Measurements from ENCODE around the gene LPP.

The LPP gene

GRCh38 chr3:188782613-188783124 is 628.7 kb downstream of the LPP start:
- DNase-seq: no peak

GRCh38 chr3:188786424-188786823 is 632.5 kb downstream of the LPP start:
- DNase-seq: no peak

DNA sequence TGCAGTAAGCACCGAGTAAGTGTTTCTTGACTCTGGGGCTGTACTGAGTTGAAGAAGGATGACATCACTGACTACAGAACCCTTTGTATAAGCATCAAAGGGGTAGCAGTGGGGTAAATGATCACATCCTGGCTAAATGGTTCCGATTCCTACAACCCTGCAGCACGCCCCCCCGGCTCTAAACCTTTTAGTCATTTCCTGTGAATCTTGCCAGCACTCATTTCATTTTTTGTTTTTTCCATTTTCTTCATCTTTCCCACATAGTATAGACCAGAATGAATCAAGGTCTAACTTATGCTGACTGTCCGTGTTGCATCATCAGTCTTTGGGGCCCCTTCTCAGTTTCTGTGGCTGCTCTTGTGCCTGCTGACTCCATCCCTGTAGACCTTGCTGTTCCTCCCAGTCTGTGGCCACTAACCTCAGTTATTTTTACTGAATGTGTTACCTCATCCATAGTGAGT is 634.7 kb downstream of the LPP start:
- peak; percentile 51 to 54 for DNase-seq

- no peak for DNase-seq
Observed at GRCh38 chr3:188789251-188789650, 635.3 kb downstream of the LPP start.

DNA sequence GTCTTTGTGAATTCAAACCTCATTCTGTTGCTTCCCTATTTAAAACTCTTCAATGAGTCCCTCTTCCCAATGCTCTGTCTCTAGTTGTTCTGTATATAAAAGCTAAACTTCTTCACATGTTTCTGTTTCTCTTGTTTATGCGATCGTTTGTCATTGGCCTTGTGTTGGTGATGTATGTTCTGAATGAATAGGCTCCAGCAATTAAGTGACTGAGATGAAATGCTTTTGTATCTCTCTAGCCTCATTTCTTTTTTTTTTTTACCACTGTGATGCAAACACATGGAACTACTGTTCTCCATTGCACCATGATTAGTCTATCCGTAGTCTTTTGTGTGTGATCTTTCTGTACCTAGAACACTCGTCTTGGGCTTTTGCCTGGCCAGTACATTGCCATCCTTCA is 637.4 kb downstream of the LPP start:
- DNase-seq: no peak

DNA sequence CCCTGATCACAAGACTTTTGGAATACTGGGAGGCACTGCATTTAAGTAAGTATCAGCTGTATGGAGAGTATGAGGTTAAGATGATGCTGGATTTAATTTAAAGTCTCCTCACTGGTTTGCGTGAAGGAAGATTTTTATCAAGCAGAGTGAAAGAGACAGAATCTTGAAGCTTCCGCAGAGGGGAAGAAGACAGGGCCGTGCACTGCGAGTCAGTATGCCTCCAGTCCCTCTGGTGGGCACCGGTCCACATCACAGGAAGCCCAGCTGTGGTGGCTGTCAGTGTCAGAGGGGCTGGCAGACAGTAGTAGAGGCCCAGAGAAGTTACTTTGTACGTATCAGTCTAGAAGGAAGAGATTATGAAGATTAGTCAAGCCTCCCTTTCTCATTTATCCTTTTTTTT is 638.8 kb downstream of the LPP start:
- no peak for DNase-seq

DNA sequence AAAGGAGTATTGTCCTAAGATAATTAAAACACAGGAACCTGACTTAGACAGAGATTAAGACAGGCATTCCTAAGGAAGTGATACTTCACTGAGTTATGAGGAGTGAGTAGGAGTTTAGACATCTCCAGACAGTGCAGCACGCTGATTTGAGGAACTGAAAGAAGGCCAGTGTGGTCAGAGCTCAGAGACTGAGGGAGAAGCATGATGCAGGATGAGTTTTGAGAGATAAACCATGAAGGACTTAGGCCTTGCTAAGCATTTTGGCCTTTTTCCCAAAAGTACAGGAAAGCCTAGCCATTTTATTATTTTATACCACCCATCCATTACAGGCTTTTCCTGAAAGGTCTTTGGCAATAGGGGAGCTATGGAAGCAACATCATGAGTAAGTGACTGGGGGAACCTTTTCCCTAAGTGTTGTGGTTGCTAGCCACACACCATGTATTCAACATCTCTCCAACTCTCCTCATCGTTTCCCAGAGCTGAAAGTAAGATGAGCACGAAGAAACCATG is 642.2 kb downstream of the LPP start:
- DNase-seq: no peak

DNA sequence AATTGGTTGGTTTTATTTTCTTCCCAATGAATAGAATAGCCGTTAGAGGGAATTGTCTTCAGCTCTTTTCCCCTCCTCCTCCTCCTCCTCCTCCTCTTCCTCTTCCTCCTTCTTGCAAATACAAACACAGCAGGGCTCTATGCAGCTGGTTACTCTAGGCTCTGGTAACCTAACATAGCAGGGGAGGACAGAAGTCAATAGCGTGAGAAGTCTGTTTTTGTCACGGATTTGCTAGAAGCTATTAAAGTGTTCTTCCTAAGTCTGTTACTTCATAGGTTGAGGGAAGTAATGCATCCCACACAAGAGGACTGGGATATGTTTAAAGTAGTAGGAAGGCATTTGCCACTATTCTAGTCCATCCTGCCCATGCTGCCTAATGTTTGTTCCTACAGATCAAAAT is 643.1 kb downstream of the LPP start:
- DNase-seq: no peak

DNA sequence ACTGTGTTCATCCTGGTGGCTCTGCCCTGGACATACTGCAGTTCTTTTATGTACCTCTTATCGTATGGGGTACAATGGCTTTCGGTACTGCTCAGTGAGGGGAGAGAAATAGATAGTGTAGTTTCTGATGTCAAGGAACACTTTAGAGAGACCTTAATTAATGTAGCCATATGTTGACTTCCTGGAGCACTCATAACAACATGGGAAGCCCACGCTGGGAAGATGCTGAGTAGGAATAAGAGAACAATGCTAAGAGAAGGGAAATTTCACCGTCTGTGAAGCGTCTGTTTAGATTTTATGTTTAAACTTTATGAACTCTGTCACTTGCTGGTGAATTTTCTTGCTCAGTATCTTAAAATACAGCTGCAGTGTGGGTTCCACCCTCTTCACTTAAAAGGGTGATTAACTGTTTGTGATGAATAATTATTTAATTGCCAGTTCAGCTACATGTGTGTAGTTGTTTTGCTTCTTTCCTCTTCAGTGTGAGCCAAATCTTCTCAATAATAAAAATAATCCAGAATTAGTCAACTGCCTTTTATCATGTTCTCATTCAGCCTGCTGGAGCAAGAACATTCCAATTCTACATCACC is 644.7 kb downstream of the LPP start:
- no peak for DNase-seq

GRCh38 chr3:188801393-188801792 is 647.4 kb downstream of the LPP start:
- no peak for DNase-seq

DNA sequence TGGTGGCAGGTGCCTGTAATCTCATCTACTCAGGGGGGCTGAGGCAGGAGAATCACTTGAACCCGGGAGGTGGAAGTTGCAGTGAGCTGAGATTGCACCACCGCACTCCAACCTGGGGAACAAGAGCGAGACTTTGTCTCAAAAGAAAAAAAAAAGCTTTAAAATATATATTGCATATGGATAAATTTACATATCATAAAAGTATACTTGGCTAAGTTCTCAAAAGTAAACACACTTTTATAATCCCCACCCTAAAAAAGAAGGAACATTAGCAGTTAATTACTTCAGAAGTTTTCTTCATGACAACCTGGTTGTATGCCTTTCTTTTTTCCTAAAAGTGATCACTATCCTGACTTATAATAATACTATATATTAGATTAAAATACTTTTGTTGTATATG is 648.7 kb downstream of the LPP start:
- DNase-seq: no peak

DNA sequence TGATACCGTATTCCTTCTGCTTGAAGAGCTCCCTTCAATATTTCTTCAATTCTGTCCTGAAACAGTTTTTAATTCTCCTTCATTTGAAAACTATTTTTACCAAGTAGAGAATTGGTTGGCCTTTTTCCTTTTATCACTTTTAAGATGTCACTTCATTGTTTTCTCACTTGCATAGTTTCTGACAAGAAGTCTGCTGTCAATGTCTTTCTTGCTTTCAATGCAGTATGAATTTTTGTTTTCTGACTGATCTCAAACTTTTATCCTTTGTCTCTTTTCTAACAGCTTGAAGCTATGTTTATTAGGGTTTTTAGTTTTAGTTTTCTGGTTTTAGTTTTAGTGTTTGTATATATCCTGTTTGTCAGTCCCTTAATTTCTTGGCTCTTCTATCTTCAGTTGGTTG is 653.0 kb downstream of the LPP start:
- no peak for DNase-seq

GRCh38 chr3:188812198-188812597 is 658.2 kb downstream of the LPP start:
- DNase-seq: no peak

DNA sequence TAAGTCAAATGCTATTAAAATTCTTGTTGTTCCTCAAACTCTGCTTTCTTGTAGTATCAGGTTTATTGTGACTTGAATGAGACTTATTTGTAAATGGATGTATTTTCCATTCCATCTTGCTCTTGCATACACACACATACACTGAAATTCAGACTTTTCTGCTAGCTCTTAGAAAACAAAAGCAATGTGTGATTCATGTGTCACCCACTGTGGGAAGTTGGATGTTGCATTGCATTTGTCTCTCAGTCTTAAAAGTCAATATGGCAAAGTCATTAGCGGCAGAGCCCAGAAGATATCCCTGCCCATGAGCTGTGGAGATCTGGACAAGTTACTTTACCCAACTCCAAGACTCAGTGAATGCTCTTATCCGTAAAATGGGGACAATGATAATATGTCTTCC is 660.6 kb downstream of the LPP start:
- no peak for DNase-seq

GRCh38 chr3:188817103-188817934 is 663.4 kb downstream of the LPP start:
- no peak for DNase-seq

DNA sequence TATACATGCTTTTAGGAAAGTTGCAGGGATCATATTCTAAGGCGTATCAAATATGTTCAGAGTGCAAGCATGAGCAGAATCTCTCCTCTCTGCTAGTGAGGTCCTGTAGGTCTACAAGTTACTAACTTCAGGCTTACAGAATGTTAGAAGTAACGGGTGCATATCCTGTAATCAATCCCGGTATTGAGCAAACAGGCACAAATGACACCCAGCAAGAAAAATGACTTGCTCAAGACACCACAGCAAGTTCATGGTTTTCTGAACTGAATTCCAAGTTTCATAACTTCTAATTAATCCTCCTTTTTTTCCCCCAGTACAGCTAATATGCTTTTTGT is 663.9 kb downstream of the LPP start:
- DNase-seq: no peak

GRCh38 chr3:188818282-188818681 is 664.3 kb downstream of the LPP start:
- DNase-seq: no peak

DNA sequence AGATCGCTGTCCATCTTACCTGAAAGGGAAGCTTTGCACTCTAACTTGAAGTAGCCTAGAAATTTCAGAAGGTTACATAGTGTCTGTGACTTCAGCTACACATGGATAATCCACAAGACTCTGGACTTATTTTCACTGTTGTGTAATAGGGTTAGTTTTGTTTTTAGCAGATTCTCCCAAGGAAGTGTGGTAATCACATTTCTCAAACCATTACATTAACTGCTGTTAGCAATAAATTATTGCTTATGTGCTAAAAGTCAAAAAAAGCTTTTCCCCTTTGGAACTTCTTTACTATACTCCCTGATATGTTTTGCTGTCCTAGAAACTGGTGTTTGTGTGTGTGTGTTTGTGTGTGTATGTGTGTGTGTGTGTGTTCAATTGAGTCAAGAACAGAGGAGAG is 666.0 kb downstream of the LPP start:
- no peak for DNase-seq

DNA sequence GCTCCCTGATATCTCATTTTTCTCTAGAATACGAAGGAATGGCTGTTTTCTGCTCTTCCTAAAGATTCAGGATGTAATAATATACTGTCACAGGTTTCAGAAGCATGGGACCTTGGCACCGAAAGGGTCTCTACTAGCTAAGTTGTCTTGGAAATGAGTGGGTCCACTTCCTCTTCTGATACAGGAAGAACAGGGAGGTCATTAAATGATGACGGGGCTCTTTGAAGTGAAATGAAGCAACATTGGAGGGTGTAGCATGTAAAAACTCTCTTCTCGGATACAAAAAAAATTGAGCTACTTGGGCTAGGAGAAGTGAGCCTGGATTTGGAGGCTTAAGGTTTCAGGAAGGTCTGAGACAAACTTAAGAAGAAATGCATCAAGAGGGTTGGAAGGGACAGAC is 668.0 kb downstream of the LPP start:
- no peak for DNase-seq

DNA sequence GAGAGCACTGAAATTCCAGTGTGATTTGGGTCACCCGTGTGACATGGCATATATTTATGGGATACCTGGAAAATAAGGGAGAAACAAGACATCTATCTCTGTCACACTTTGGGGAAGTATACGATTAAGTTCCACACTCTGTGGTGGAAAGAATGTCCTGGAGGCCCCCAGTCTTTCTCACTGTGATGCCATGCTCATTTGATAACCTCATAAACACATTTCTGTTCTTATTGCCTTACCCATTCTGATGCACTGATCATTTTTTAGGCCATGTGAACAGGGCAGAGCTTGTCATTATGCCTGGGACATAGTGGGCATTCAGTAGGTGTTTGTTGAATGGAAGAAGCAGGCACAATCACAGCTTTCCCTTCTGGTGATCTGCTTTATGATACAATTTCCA is 668.5 kb downstream of the LPP start:
- DNase-seq: no peak

DNA sequence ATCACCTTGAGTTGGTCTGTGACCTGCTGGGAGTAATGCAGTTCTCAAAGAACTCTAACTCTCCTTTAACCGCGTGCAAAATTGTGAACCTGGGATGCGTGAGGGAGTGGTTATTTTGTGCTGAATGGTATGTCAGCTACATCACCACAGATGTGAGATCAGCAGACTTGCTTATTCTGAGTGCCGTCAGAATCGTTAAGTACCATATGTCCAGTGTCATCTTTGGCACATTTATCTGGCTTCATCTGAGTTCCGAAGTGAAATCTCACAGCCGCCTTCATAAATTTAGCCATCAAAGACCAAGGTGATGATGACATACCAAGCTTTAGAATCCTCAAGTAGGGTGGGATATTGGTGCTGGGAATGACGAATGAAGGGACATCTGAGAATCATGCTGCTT is 670.6 kb downstream of the LPP start:
- DNase-seq: no peak

GRCh38 chr3:188825901-188826300 is 671.9 kb downstream of the LPP start:
- no peak for DNase-seq

- DNase-seq: no peak
Observed at GRCh38 chr3:188826574-188826973, 672.6 kb downstream of the LPP start.

DNA sequence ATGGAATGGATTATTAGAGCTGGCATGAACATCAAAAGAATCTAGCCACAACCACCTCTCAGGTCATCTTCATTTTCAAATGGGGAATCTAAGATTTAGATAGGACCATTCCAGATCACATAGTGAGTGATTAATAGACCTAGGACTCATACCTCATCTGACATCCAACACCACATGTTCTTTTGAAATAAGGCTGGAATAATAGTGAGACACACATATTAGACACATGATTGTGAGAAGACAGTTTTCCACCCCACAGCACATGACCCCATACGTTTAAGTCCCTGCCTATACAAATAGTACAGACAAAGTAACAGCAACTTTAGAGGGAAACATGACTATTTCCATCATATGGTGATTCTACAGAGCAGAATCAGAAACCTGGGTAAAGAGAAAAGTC is 673.1 kb downstream of the LPP start:
- DNase-seq: no peak

DNA sequence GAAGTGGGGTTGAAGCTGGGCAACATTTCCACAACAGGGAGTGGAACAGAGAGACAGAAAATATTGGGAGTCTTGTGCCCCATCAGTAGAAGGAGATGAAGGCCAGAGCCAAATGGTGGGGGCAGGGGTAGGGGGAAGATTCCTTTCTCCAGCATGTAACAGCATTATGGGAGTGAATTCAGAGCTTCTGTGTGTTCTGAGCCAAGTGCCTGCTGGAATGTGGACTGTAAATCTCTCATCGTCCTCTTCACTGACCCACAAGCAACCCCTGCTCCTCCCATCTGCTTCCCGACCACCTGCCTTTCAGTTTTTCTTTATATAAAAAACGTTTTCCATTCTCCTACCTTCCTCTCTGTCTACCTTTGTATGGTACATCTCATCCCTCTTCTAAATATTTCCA is 673.6 kb downstream of the LPP start:
- DNase-seq: no peak

Data from stimulated activated CD4-positive, alpha-beta T cell treated with anti-CD3 and anti-CD28 coated beads, Interleukin-2, amount 100 ng/mL, for 48 hours (primary cell).